GM10847 (cell line): ENCODE data around the gene STAC2.

Experiments used
- POLR2A ChIP-seq: IDR thresholded peaks from 2 replicates; pipeline ENCODE4 v1.6.1; 2011; ENCODE audit not compliant: insufficient read length; ENCODE audit errors: extremely low read depth

STAC2 gene

GRCh38 chr17:39238311-39238972 lies 12.7 kb upstream of the STAC2 start:
- no peak for TF ChIP-seq POLR2A

- TF ChIP-seq POLR2A = no peak
Measured at GRCh38 chr17:39237586-39237985, 11.8 kb upstream of the STAC2 start.

GRCh38 chr17:39236981-39237441 lies 11.3 kb upstream of the STAC2 start:
- TF ChIP-seq POLR2A = no peak

- no peak for TF ChIP-seq POLR2A
Measured at GRCh38 chr17:39236450-39236927, 10.7 kb upstream of the STAC2 start.

- TF ChIP-seq POLR2A = no peak
Measured at GRCh38 chr17:39235555-39236449, 10.1 kb upstream of the STAC2 start.

- TF ChIP-seq POLR2A = no peak
Measured at GRCh38 chr17:39231591-39232551, 6.1 kb upstream of the STAC2 start.

DNA sequence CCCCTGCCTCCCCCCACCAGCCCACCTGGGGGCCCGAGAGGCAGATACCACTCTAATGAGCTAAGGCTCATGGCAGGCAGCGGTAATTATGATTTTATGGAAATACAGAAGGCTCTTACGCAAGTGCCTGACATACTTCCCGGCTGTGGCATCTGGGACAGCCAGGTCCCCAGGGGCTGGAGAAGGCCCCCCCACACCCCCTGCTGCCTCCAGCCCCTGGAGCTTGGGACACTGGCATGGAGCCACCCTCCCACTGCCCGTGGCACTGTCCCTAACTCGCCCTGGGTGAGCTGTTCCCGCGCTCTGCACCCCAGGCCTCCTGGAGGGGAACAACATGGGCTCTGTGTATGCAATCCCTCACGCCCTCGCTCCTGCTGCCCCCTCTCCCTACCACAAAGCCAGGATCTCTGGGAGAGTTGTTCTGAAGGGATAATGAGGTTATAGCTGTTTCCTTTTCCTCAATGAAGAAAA lies 5.4 kb upstream of the STAC2 start:
- no peak for TF ChIP-seq POLR2A

DNA sequence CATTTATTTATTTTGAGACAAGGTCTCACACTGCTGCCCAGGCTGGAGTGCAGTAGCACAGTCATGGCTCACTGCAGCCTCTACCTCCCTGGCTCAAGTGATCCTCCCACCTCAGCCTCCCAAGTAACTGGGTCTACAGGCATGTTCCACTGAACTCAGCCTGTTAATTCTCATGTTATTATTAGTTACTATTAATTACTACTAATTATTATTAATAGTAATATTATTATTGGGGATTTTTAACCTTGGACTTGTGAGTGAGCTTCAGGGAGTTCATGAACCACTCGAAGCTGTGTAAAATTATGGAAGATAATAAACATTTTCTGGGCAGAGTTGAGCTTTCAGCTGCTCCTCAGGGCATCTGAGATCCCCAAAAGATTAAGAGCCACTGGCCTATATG lies 4.6 kb upstream of the STAC2 start:
- no peak for TF ChIP-seq POLR2A

- TF ChIP-seq POLR2A = no peak
Measured at GRCh38 chr17:39229274-39229913, 3.6 kb upstream of the STAC2 start.

DNA sequence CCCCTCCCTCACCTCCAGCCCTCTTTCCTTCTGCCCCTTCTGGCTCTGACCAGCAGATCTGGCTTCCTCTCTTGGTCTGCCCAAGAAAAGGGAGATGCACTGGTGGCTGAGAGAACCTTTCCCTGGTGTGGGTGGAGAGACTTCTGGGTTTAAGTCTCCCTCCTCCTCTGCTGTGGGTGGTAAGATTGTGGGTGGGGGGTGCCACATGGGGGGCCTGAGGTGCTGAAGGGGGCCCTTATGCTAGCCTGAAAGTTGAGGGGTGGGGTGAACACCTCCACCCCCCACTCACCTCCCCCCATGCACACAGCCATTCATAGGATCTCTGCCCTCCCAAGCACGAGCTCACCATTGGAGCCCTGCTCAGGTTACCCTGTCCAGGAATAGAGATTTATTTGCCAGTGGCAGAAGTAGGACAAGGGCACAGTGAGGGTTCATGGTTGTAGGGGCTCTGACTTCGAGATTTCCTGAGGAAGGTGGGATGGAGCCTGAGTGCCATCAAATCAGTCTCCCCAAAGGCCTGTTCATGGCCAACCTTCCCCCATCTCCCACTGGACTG lies 1.7 kb upstream of the STAC2 start:
- no peak for TF ChIP-seq POLR2A

GRCh38 chr17:39225959-39226683 lies 376 bp upstream of the STAC2 start:
- TF ChIP-seq POLR2A = no peak

DNA sequence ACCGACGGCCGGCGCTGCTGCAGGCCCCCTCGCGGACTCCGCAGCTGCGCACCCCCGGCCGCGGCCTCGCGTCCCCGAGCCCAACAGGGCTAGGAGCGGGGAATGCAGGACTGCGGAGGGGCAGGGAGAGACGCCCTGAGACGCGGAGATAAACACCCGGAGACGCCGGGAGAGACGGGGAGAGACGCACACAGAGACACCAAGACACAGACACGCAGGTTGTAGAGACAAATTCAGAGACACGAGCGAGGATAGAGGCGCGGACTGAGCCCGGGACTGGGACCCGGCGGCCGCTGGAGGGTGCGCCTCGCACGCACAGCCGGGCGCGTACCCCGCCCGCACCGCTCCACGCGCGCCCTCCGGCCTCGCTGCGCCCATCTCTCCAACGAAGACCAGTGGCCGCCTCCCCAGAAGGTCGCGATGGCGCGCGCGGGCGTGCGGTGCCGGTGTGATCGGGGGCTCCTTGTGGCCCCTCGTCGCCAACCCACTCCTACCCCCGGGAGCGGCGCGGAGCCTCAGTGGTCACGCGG lies 902 bp downstream of the STAC2 start:
- TF ChIP-seq POLR2A = no peak
